Measurements from ENCODE around the gene ECT2L. TPM values are rescaled to one million over a fixed set of nuclear protein-coding genes. Genes with fewer than 3 reads are reported as not detected.
"Not testable (repeated sequence)": the region's sequence is repeated elsewhere in the genome, so short reads cannot be mapped to it uniquely, and the experiment has no call there.

Gene ECT2L
- total RNA-seq, 1 donor from 2014 or later = 1.6 TPM

- DNase-seq = no peak
- Histone ChIP-seq H3K9me3 (replicated peaks) (no peaks in the 10 kb centered on the region), H3K27ac (replicated peaks) (no peak overlapping the region), H3K4me3 (no peak overlapping the region), H3K4me1 (no peaks in the 10 kb centered on the region), H3K36me3 (peaks cover 42% of the 10 kb centered on the region), H3K27me3 (ENCODE audit: low read depth) (no peaks in the 10 kb centered on the region)
- intact Hi-C loops (cut with micrococcal nuclease) = no loop called here
- no peak for TF ChIP-seq CTCF (IDR thresholded peaks at IDR 0.05; ENCODE audit: borderline replicate concordance)
These were observed 125.0 kb downstream of the ECT2L start for GRCh38 chr6:138920906-138921305.

GRCh38 chr6:138923561-138923960 is 127.7 kb downstream of the ECT2L start:
- TF ChIP-seq CTCF (IDR thresholded peaks at IDR 0.05; ENCODE audit: borderline replicate concordance) = no peak
- peaks cover 35% of the 10 kb centered on the region for H3K36me3 ChIP-seq
- H3K27ac ChIP-seq (replicated peaks) = no peak overlapping the region
- DNase-seq = no peak
- no peaks in the 10 kb centered on the region for H3K27me3 ChIP-seq (ENCODE audit: low read depth)
- intact Hi-C loops (cut with micrococcal nuclease) = no loop called here
- no peak overlapping the region for H3K4me3 ChIP-seq
- no peaks in the 10 kb centered on the region for H3K4me1 ChIP-seq
- H3K9me3 ChIP-seq (replicated peaks) = no peaks in the 10 kb centered on the region

GRCh38 chr6:138925806-138926205 is 129.9 kb downstream of the ECT2L start:
- H3K27me3 ChIP-seq (ENCODE audit: low read depth) = no peaks in the 10 kb centered on the region
- TF ChIP-seq CTCF (IDR thresholded peaks at IDR 0.05; ENCODE audit: borderline replicate concordance) = no peak
- no peaks in the 10 kb centered on the region for H3K4me1 ChIP-seq
- DNase-seq = no peak
- intact Hi-C loops (cut with micrococcal nuclease) = no loop called here
- H3K4me3 ChIP-seq = no peak overlapping the region
- no peaks in the 10 kb centered on the region for H3K9me3 ChIP-seq (replicated peaks)
- peaks cover 31% of the 10 kb centered on the region for H3K36me3 ChIP-seq
- no peak overlapping the region for H3K27ac ChIP-seq (replicated peaks)

GRCh38 chr6:138926579-138926978 is 130.7 kb downstream of the ECT2L start:
- DNase-seq = no peak
- no peak for TF ChIP-seq CTCF (IDR thresholded peaks at IDR 0.05; ENCODE audit: borderline replicate concordance)
- intact Hi-C loops (cut with micrococcal nuclease) = no loop called here
- peaks cover 29% of the 10 kb centered on the region for H3K36me3 ChIP-seq
- no peaks in the 10 kb centered on the region for H3K4me1 ChIP-seq
- no peaks in the 10 kb centered on the region for H3K9me3 ChIP-seq (replicated peaks)
- H3K4me3 ChIP-seq = no peak overlapping the region
- no peak overlapping the region for H3K27ac ChIP-seq (replicated peaks)
- H3K27me3 ChIP-seq (ENCODE audit: low read depth) = no peaks in the 10 kb centered on the region

GRCh38 chr6:138931660-138932059 is 135.8 kb downstream of the ECT2L start:
- intact Hi-C loops (cut with micrococcal nuclease) = no loop called here
- H3K4me3 ChIP-seq = no peak overlapping the region
- no peak overlapping the region for H3K27ac ChIP-seq (replicated peaks)
- peaks cover 33% of the 10 kb centered on the region for H3K36me3 ChIP-seq
- no peaks in the 10 kb centered on the region for H3K4me1 ChIP-seq
- H3K9me3 ChIP-seq (replicated peaks) = no peaks in the 10 kb centered on the region
- H3K27me3 ChIP-seq (ENCODE audit: low read depth) = no peaks in the 10 kb centered on the region
- no peak for DNase-seq
- no peak for TF ChIP-seq CTCF (IDR thresholded peaks at IDR 0.05; ENCODE audit: borderline replicate concordance)

- intact Hi-C loops (cut with micrococcal nuclease); H3K9me3 ChIP-seq (replicated peaks); H3K4me3 ChIP-seq; H3K27me3 ChIP-seq (ENCODE audit: low read depth); H3K27ac ChIP-seq (replicated peaks); DNase-seq: not testable (repeated sequence)
- peaks cover 28% of the 10 kb centered on the region for H3K36me3 ChIP-seq
- H3K4me1 ChIP-seq = peaks cover 13% of the 10 kb centered on the region
These were observed 141.0 kb downstream of the ECT2L start for GRCh38 chr6:138936873-138937272.
